ENCODE results near the gene USP32. TPM values are rescaled to one million over a fixed set of nuclear protein-coding genes. Genes with fewer than 3 reads are reported as not detected.

Gene USP32
- total and polyA plus RNA-seq, 2 of the 8 experiments (the other 6 are each of a cell fraction or from before 2014, with no cell fraction given) = 29.6 to 112 TPM

DNA sequence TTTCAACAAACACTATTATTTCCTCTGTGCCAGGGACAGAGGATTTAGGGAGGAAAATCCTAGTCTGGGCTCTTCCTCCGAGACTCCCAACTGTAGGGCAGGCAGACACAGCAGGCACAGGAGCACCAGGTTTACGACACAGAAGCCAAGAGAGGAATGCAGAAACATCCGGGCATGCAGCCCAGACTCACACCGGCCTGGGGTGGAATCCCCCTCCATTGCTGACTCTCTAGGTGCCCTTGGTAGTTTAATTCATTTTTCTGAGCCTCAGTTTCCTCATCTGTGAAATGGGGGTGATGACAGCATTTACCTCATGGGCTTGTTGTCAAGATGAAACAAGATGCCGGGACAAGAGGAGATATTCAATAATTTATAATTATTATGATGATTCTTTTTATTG lies 227.2 kb downstream of the USP32 start:
- Histone ChIP-seq H3K9ac (replicated peaks in 1 of 4; ENCODE audit: extremely low read depth in 1 of 4, low read depth in 3 of 4, low read length in 3 of 4) (no peak overlapping the region), H2BK20ac (ENCODE audit: low read length) (no peak overlapping the region), H2BK5ac (ENCODE audit: low read depth, low read length) (no peak overlapping the region), H3K18ac (ENCODE audit: extremely low read depth, low read length) (no peak overlapping the region), H3K36me3 (ENCODE audit: control insufficient read depth in 2 of 4, insufficient read depth in 4 of 4, low read length in 3 of 4) (no peaks in the 10 kb centered on the region), H3K4me2 (ENCODE audit: insufficient read depth in 1 of 2, low read depth in 2 of 2, low read length in 2 of 2) (no peak overlapping the region), H3K4me3 (ENCODE audit: extremely low read depth in 1 of 4, insufficient read depth in 2 of 4, low read depth in 3 of 4, low read length in 4 of 4) (no peak overlapping the region), H3K27ac (ENCODE audit: low read depth, low read length) (no peak overlapping the region), H2BK15ac (ENCODE audit: low read length) (no peak overlapping the region), H3K79me2 (ENCODE audit: control insufficient read depth in 1 of 2, insufficient read depth in 2 of 2, low read length in 2 of 2) (no peaks in the 10 kb centered on the region), H3K14ac (ENCODE audit: insufficient read length) (no peak overlapping the region), H3K27me3 (replicated peaks in 1 of 4; ENCODE audit: control insufficient read depth in 3 of 4, extremely low read depth in 1 of 4, insufficient read depth in 3 of 4, low read length in 3 of 4) (no peaks in the 10 kb centered on the region), H4K8ac (ENCODE audit: extremely low read depth, insufficient read depth, low read length) (no peak overlapping the region), H3K9me3 (ENCODE audit: insufficient read depth in 2 of 2, low read depth in 1 of 2, low read length in 1 of 2) (no peaks in the 10 kb centered on the region), H2BK12ac (ENCODE audit: low read depth, low read length) (no peak overlapping the region), H3K23me2 (ENCODE audit: low read depth, low read length) (peaks cover 5% of the 10 kb centered on the region; the same call in 1 of the 2 replicates), H4K20me1 (replicated peaks in 1 of 2; ENCODE audit: control insufficient read depth in 1 of 2, insufficient read depth in 2 of 2, low read length in 2 of 2) (no peaks in the 10 kb centered on the region), H3K23ac (ENCODE audit: insufficient read length) (no peak overlapping the region), H3K56ac (replicated peaks; ENCODE audit: insufficient read length, low read depth, low read length) (no peak overlapping the region), H2BK120ac (replicated peaks; ENCODE audit: low read depth, low read length) (no peak overlapping the region), H3K4me1 (replicated peaks in 1 of 4; ENCODE audit: control insufficient read depth in 3 of 4, insufficient read depth in 4 of 4, low read length in 3 of 4) (peaks cover 0 to 35% (median 23%) of the 10 kb centered on the region in 4 experiments; a peak in 6 of 7 replicates), H4K5ac (ENCODE audit: insufficient read length, low read depth, low read length) (no peak overlapping the region), H3K79me1 (ENCODE audit: low read depth, low read length) (no peaks in the 10 kb centered on the region), H2AFZ (ENCODE audit: low read length) (no peak overlapping the region), H4K91ac (replicated peaks; ENCODE audit: insufficient read length, low read length) (no peak overlapping the region), H2AK5ac (ENCODE audit: low read depth, low read length) (no peak overlapping the region), H3K4ac (replicated peaks; ENCODE audit: insufficient read length, low read depth, low read length) (no peak overlapping the region)
- 85% methylated on average over 5 of the region's 5 CpGs; no CpG with 5 or more reads in 1 of the 2 experiments for WGBS, 2 experiments (ENCODE audit: extremely low coverage in 1 of 2, insufficient coverage in 1 of 2, insufficient read length in 1 of 2, insufficient replicate concordance in 2 of 2, low coverage in 1 of 2, low lambda C conversion rate in 2 of 2, missing lambda C conversion rate in 1 of 2)
- CTCF ChIA-PET (ENCODE audit: partially characterized antibody) = interaction anchor here (0.6 to 9.0 kb wide), 3 partner anchors 12 to 307 kb away, joined by 3 to 148 read pairs (median 51); partner anchors contain the start of gene CA4
- FAIRE-seq (no peak), DNase-seq (ENCODE audit: low read depth in 1 of 2, low spot score in 2 of 2) (no peak)
- TF ChIP-seq JUN (IDR thresholded peaks at IDR 0.05; ENCODE audit: low read depth, low read length) = no peak
- TF ChIP-seq SP4 (IDR thresholded peaks at IDR 0.05; ENCODE audit: low read length) = no peak
- 0 out of 2 replicates have a peak, but pooled peaks have one; percentile 37 for TF ChIP-seq KDM1A (IDR thresholded peaks at IDR 0.05; ENCODE audit: borderline replicate concordance, low read length)
- TF ChIP-seq GTF2F1 (IDR thresholded peaks at IDR 0.05; ENCODE audit: borderline replicate concordance, low read depth, low read length) = no peak
- no peak for TF ChIP-seq CHD2 (IDR thresholded peaks at IDR 0.05; ENCODE audit: low read length)
- POLR2A ChIA-PET (ENCODE audit: partially characterized antibody) = no interaction called here
